Mesenteric fat pad (tissue), 1 donor: ENCODE results near the gene PIWIL1. TPM values are rescaled to one million over a fixed set of nuclear protein-coding genes. Genes with fewer than 3 reads are reported as not detected.

ENCODE experiments used
- DNase-seq: peaks from one replicate; pipeline ENCODE4 v3.0.0-alpha.2; 2020; ENCODE audit warnings: low spot score
- total RNA-seq: library from RNA; stranded (reverse); fragmentation: NEBNext Ultra II Directional; extraction: Animal tissue kit (Norgen Biotek cat#: 25700); gene quantifications from one replicate; pipeline ENCODE4 v1.2.1, GENCODE V29; 2021
- donor health status: DM: yes; HTN: yes; CAD: no.

Gene PIWIL1
- total RNA-seq, 1 donor from 2014 or later: not detected

GRCh38 chr12:130372936-130373335 is 35.2 kb downstream of the PIWIL1 start:
- no peak for DNase-seq

GRCh38 chr12:130374083-130374482 is 36.4 kb downstream of the PIWIL1 start:
- DNase-seq: no peak

GRCh38 chr12:130375296-130376287 is 37.9 kb downstream of the PIWIL1 start:
- DNase-seq: no peak

- no peak for DNase-seq
Observed at GRCh38 chr12:130382818-130383217, 45.1 kb downstream of the PIWIL1 start.

GRCh38 chr12:130384234-130384633 is 46.5 kb downstream of the PIWIL1 start:
- DNase-seq: no peak

GRCh38 chr12:130385193-130385592 is 47.5 kb downstream of the PIWIL1 start:
- no peak for DNase-seq

- DNase-seq: no peak
Observed at GRCh38 chr12:130391186-130391585, 53.5 kb downstream of the PIWIL1 start.

- no peak for DNase-seq
Observed at GRCh38 chr12:130394906-130395305, 57.2 kb downstream of the PIWIL1 start.

- DNase-seq: no peak
Observed at GRCh38 chr12:130396667-130397066, 59.0 kb downstream of the PIWIL1 start.

GRCh38 chr12:130398100-130398848 is 60.6 kb downstream of the PIWIL1 start:
- no peak for DNase-seq

- DNase-seq: no peak
Observed at GRCh38 chr12:130401703-130402102, 64.0 kb downstream of the PIWIL1 start.

GRCh38 chr12:130405332-130405731 is 67.6 kb downstream of the PIWIL1 start:
- no peak for DNase-seq

- DNase-seq: no peak
Observed at GRCh38 chr12:130412384-130412783, 74.7 kb downstream of the PIWIL1 start.

- no peak for DNase-seq
Observed at GRCh38 chr12:130413909-130414308, 76.2 kb downstream of the PIWIL1 start.

GRCh38 chr12:130414381-130414780 is 76.7 kb downstream of the PIWIL1 start:
- DNase-seq: no peak

- DNase-seq: no peak
Observed at GRCh38 chr12:130418251-130418650, 80.6 kb downstream of the PIWIL1 start.

GRCh38 chr12:130419116-130419515 is 81.4 kb downstream of the PIWIL1 start:
- DNase-seq: no peak

GRCh38 chr12:130420071-130420470 is 82.4 kb downstream of the PIWIL1 start:
- no peak for DNase-seq

GRCh38 chr12:130421896-130422295 is 84.2 kb downstream of the PIWIL1 start:
- DNase-seq: peak; percentile 53
